Dendritic cell treated with granulocyte-macrophage colony-stimulating factor and Interleukin-4, amounts not matched to agents 40 ng/mL and 50 ng/mL, for 4 days (primary cell): Measurements from ENCODE around the gene ELOVL1.
A peak's percentile ranks its signal among the peaks of the same experiment; 100 is the strongest.

Source experiments
- H3K27ac Mint-ChIP-seq: one replicate; pipeline ENCODE4 v1.8.0; 2022; ENCODE audit warnings: mild to moderate bottlenecking, mixed read lengths
- H3K27me3 Mint-ChIP-seq: one replicate; pipeline ENCODE4 v1.8.0; 2022; ENCODE audit warnings: mild to moderate bottlenecking, mixed read lengths
- H3K36me3 Mint-ChIP-seq: one replicate; pipeline ENCODE4 v1.8.0; 2022; ENCODE audit warnings: low read depth, mixed read lengths
- H3K4me1 Mint-ChIP-seq: one replicate; pipeline ENCODE4 v1.8.0; 2022; ENCODE audit warnings: low read depth, mixed read lengths
- H3K4me3 Mint-ChIP-seq: one replicate; pipeline ENCODE4 v1.8.0; 2022; ENCODE audit warnings: mild to moderate bottlenecking, moderate library complexity, mixed read lengths
- H3K9me3 Mint-ChIP-seq: one replicate; pipeline ENCODE4 v1.8.0; 2022; ENCODE audit warnings: mixed read lengths
- intact Hi-C: fragments of 100-400 bp; cut with micrococcal nuclease; formaldehyde crosslinking; loops from one replicate; pipeline ENCODE4 v1.15.0; 2022

ELOVL1 gene

GRCh38 chr1:43389326-43390313 lies 21.8 kb upstream of the ELOVL1 start, which contains the start of the genes MED8 and SZT2:
Gene MED8, minus strand, starts transcription at chr1:43389800. Its CDS starts 36 bp downstream, at chr1:43389764.
Gene SZT2, plus strand, starts transcription at chr1:43389899. Its CDS starts 70 bp downstream, at chr1:43389969.
- H3K27me3 Mint-ChIP-seq = no peaks in the 10 kb centered on the region
- H3K9me3 Mint-ChIP-seq = no peaks in the 10 kb centered on the region
- intact Hi-C loops = loop anchor here (1.0 kb wide), 1 partner anchor 31 kb away; the partner anchor contains the start of gene CDC20
- peak within 1 kb of the TSS; percentile 92 for H3K27ac Mint-ChIP-seq
- peak within 1 kb of the TSS; percentile 99 for H3K4me3 Mint-ChIP-seq
- H3K4me1 Mint-ChIP-seq = peaks cover 61% of the 10 kb centered on the region
- H3K36me3 Mint-ChIP-seq = peaks cover 71% of the 10 kb centered on the region

GRCh38 chr1:43388613-43389012 lies 20.8 kb upstream of the ELOVL1 start:
- Mint-ChIP-seq H3K27me3 (no peaks in the 10 kb centered on the region), H3K36me3 (peaks cover 71% of the 10 kb centered on the region), H3K9me3 (no peaks in the 10 kb centered on the region), H3K4me1 (peaks cover 65% of the 10 kb centered on the region), H3K4me3 (peak overlapping the region; percentile 99), H3K27ac (peak overlapping the region; percentile 92)
- intact Hi-C loops = loop anchor here (1.0 kb wide), 1 partner anchor 30 kb away; the partner anchor contains the start of gene CDC20

- Mint-ChIP-seq H3K9me3 (no peaks in the 10 kb centered on the region), H3K27me3 (no peaks in the 10 kb centered on the region), H3K36me3 (peaks cover 71% of the 10 kb centered on the region), H3K27ac (peak overlapping the region; percentile 92), H3K4me3 (peak overlapping the region; percentile 99), H3K4me1 (peaks cover 65% of the 10 kb centered on the region)
- intact Hi-C loops = no loop called here
Observed at GRCh38 chr1:43387976-43388599, 20.3 kb upstream of the ELOVL1 start.

- no peak overlapping the region for H3K27ac Mint-ChIP-seq
- no peak overlapping the region for H3K4me3 Mint-ChIP-seq
Observed at GRCh38 chr1:43386676-43387075, 18.9 kb upstream of the ELOVL1 start.

GRCh38 chr1:43383449-43383848 lies 15.6 kb upstream of the ELOVL1 start:
- Mint-ChIP-seq H3K36me3 (peaks cover 91% of the 10 kb centered on the region), H3K4me3 (no peak overlapping the region), H3K27me3 (no peaks in the 10 kb centered on the region), H3K27ac (peak overlapping the region; percentile 87), H3K4me1 (peaks cover 80% of the 10 kb centered on the region), H3K9me3 (no peaks in the 10 kb centered on the region)
- intact Hi-C loops = no loop called here

More at GRCh38 chr1:43386676-43387075, 18.9 kb upstream of the ELOVL1 start:
- intact Hi-C loops = no loop called here
- Mint-ChIP-seq H3K36me3 (peaks cover 74% of the 10 kb centered on the region), H3K27me3 (no peaks in the 10 kb centered on the region), H3K4me1 (peaks cover 74% of the 10 kb centered on the region), H3K9me3 (no peaks in the 10 kb centered on the region)

GRCh38 chr1:43382027-43382779 lies 14.4 kb upstream of the ELOVL1 start:
- no peaks in the 10 kb centered on the region for H3K27me3 Mint-ChIP-seq
- H3K4me1 Mint-ChIP-seq = peaks cover 75% of the 10 kb centered on the region
- peaks cover 86% of the 10 kb centered on the region for H3K36me3 Mint-ChIP-seq
- H3K4me3 Mint-ChIP-seq = no peak overlapping the region
- H3K9me3 Mint-ChIP-seq = no peaks in the 10 kb centered on the region
- peak overlapping the region; percentile 87 for H3K27ac Mint-ChIP-seq
- intact Hi-C loops = no loop called here

- intact Hi-C loops = loop anchor here (1.0 kb wide), 1 partner anchor 13 kb away; the partner anchor contains the start of gene ELOVL1
- Mint-ChIP-seq H3K9me3 (no peaks in the 10 kb centered on the region), H3K36me3 (peaks cover 84% of the 10 kb centered on the region), H3K27me3 (no peaks in the 10 kb centered on the region), H3K27ac (peak overlapping the region; percentile 87), H3K4me1 (peaks cover 73% of the 10 kb centered on the region), H3K4me3 (no peak overlapping the region)
Observed at GRCh38 chr1:43381612-43382011, 13.8 kb upstream of the ELOVL1 start.

- Mint-ChIP-seq H3K27ac (peak overlapping the region; percentile 87), H3K4me3 (no peak overlapping the region), H3K4me1 (peaks cover 74% of the 10 kb centered on the region), H3K27me3 (no peaks in the 10 kb centered on the region), H3K9me3 (no peaks in the 10 kb centered on the region), H3K36me3 (peaks cover 66% of the 10 kb centered on the region)
- intact Hi-C loops = no loop called here
Observed at GRCh38 chr1:43379476-43379875, 11.7 kb upstream of the ELOVL1 start.

GRCh38 chr1:43377831-43378230 lies 10.0 kb upstream of the ELOVL1 start:
- peaks cover 58% of the 10 kb centered on the region for H3K4me1 Mint-ChIP-seq
- no peak overlapping the region for H3K4me3 Mint-ChIP-seq
- peaks cover 49% of the 10 kb centered on the region for H3K36me3 Mint-ChIP-seq
- no peaks in the 10 kb centered on the region for H3K9me3 Mint-ChIP-seq
- no peaks in the 10 kb centered on the region for H3K27me3 Mint-ChIP-seq
- intact Hi-C loops = no loop called here
- H3K27ac Mint-ChIP-seq = no peak overlapping the region

- Mint-ChIP-seq H3K4me3 (no peak overlapping the region), H3K9me3 (no peaks in the 10 kb centered on the region), H3K4me1 (peaks cover 48% of the 10 kb centered on the region), H3K27me3 (no peaks in the 10 kb centered on the region), H3K27ac (peak overlapping the region; percentile 29), H3K36me3 (peaks cover 44% of the 10 kb centered on the region)
- intact Hi-C loops = no loop called here
Observed at GRCh38 chr1:43376723-43377235, 9.0 kb upstream of the ELOVL1 start.

- no peaks in the 10 kb centered on the region for H3K27me3 Mint-ChIP-seq
Observed at GRCh38 chr1:43373066-43373940, 5.5 kb upstream of the ELOVL1 start.

GRCh38 chr1:43372172-43372571 lies 4.4 kb upstream of the ELOVL1 start:
- Mint-ChIP-seq H3K9me3 (no peaks in the 10 kb centered on the region), H3K4me3 (no peak overlapping the region), H3K27me3 (no peaks in the 10 kb centered on the region), H3K4me1 (peaks cover 30% of the 10 kb centered on the region), H3K27ac (no peak overlapping the region), H3K36me3 (peaks cover 26% of the 10 kb centered on the region)
- intact Hi-C loops = no loop called here

More at GRCh38 chr1:43373066-43373940, 5.5 kb upstream of the ELOVL1 start:
- H3K27ac Mint-ChIP-seq = no peak overlapping the region
- H3K4me3 Mint-ChIP-seq = no peak overlapping the region
- peaks cover 24% of the 10 kb centered on the region for H3K36me3 Mint-ChIP-seq
- peaks cover 31% of the 10 kb centered on the region for H3K4me1 Mint-ChIP-seq
- H3K9me3 Mint-ChIP-seq = no peaks in the 10 kb centered on the region
- intact Hi-C loops = no loop called here
